ENCODE data around the gene LSM14B. TPM values are rescaled to one million over a fixed set of nuclear protein-coding genes. Genes with fewer than 3 reads are reported as not detected.

The LSM14B gene
- total and polyA plus RNA-seq, 2 experiments from 2014 or later = 7.1 to 43.1 TPM

DNA sequence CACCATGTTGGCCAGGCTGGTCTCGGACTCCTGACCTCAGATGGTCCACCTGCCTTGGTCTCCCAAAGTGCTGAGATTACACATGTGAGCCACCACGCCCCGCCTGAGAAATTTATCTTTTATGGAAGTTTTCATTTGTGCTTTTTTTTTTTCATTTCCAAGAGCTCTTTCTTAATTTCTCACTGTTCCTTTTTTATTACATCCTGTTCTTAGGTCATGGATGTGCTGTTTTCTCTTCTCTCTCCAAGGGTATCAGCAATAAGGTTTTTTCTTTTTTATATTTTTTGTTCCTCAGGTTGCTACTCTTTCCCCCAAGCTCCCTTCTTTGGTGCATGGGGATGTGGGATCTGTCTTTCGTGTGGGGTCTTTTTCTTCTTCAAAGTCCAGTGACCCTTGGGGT, 21.2 kb upstream of the LSM14B start:
- DNase-seq (ENCODE audit: low spot score) = no peak
- Histone ChIP-seq H3K79me2 (no peaks in the 10 kb centered on the region), H3K4me2 (no peak overlapping the region), H3K4me3 (no peak overlapping the region), H3K36me3 (replicated peaks; ENCODE audit: insufficient read depth, low read depth) (no peaks in the 10 kb centered on the region), H3K9me3 (ENCODE audit: low read depth) (no peaks in the 10 kb centered on the region), H3K27me3 (no peaks in the 10 kb centered on the region), H4K20me1 (ENCODE audit: insufficient read depth, poor library complexity, severe bottlenecking) (no peaks in the 10 kb centered on the region), H3K9me2 (replicated peaks; ENCODE audit: insufficient read depth) (no peaks in the 10 kb centered on the region), H3K27ac (no peak overlapping the region), H2AFZ (no peak overlapping the region), H3K4me1 (ENCODE audit: insufficient read depth) (peaks cover 6% of the 10 kb centered on the region)
- 96% methylated on average over 4 of the region's 4 CpGs for WGBS (ENCODE audit: low lambda C conversion rate, missing lambda C conversion rate)
- TF ChIP-seq EZH2phosphoT487 (IDR thresholded peaks at IDR 0.05; ENCODE audit: low read depth, severe bottlenecking, unreplicated experiment) (no peak), EZH2 (IDR thresholded peaks at IDR 0.05; ENCODE audit: borderline replicate concordance) (no peak)
- TF ChIP-seq, protein P1, sequence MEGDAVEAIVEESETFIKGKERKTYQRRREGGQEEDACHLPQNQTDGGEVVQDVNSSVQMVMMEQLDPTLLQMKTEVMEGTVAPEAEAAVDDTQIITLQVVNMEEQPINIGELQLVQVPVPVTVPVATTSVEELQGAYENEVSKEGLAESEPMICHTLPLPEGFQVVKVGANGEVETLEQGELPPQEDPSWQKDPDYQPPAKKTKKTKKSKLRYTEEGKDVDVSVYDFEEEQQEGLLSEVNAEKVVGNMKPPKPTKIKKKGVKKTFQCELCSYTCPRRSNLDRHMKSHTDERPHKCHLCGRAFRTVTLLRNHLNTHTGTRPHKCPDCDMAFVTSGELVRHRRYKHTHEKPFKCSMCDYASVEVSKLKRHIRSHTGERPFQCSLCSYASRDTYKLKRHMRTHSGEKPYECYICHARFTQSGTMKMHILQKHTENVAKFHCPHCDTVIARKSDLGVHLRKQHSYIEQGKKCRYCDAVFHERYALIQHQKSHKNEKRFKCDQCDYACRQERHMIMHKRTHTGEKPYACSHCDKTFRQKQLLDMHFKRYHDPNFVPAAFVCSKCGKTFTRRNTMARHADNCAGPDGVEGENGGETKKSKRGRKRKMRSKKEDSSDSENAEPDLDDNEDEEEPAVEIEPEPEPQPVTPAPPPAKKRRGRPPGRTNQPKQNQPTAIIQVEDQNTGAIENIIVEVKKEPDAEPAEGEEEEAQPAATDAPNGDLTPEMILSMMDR (IDR thresholded peaks at IDR 0.05; ENCODE audit: poor library complexity) = no peak

DNA sequence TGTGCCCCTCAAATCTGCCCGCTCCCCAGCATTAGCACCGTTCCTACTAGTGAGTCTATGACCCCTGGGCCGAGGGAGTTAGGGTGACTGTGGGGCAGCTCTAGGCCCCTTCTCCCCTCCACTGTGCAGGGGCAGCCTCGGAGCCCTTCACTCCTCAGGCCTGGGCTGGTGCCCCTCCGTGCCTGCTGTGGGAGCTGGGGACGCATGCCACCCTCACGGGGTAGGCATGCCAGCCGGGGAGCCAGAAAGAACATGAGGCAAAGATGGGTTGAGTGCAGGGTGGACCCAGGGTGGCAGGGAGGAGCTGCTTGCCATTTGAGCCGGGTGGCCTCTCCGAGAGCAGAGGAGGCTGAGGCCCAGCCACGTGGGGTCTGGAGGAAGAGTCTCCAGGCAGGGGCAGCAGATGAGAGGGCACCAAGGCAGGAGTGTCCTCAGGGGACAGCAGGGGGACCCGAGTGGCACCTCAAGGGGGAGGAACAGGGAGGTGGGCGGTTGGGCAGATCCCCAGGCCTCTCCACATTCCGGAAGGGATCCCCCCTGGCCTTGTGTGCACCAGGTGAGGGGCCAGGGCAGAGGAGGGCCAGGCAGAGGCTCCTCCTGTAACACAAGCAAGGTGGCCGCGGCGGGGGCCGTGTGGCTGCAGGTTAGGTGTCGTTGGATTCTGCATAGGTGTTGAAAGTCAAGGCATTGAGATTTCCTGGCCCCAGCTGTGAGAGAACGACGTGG, 18.6 kb upstream of the LSM14B start:
- 81% methylated on average over 16 of the region's 21 CpGs for WGBS (ENCODE audit: low lambda C conversion rate, missing lambda C conversion rate)
- H3K9me2 ChIP-seq (replicated peaks; ENCODE audit: insufficient read depth) = no peaks in the 10 kb centered on the region
- no peak for DNase-seq (ENCODE audit: low spot score)
- no peaks in the 10 kb centered on the region for H3K9me3 ChIP-seq (ENCODE audit: low read depth)
- no peak overlapping the region for H2AFZ ChIP-seq
- peaks cover 6% of the 10 kb centered on the region for H3K4me1 ChIP-seq (ENCODE audit: insufficient read depth)
- no peaks in the 10 kb centered on the region for H4K20me1 ChIP-seq (ENCODE audit: insufficient read depth, poor library complexity, severe bottlenecking)
- H3K4me3 ChIP-seq = no peak overlapping the region
- H3K4me2 ChIP-seq = no peak overlapping the region
- TF ChIP-seq, protein P1 (IDR thresholded peaks at IDR 0.05; ENCODE audit: poor library complexity) = no peak
- TF ChIP-seq EZH2phosphoT487 (IDR thresholded peaks at IDR 0.05; ENCODE audit: low read depth, severe bottlenecking, unreplicated experiment) (no peak), EZH2 (IDR thresholded peaks at IDR 0.05; ENCODE audit: borderline replicate concordance) (no peak)
- H3K36me3 ChIP-seq (replicated peaks; ENCODE audit: insufficient read depth, low read depth) = no peaks in the 10 kb centered on the region
- H3K27me3 ChIP-seq = no peaks in the 10 kb centered on the region
- no peaks in the 10 kb centered on the region for H3K79me2 ChIP-seq
- H3K27ac ChIP-seq = no peak overlapping the region

- Histone ChIP-seq H3K4me1 (ENCODE audit: insufficient read depth) (peaks cover 6% of the 10 kb centered on the region), H3K27me3 (no peaks in the 10 kb centered on the region), H3K27ac (peak overlapping the region; percentile 53), H2AFZ (no peak overlapping the region), H3K9me2 (replicated peaks; ENCODE audit: insufficient read depth) (no peaks in the 10 kb centered on the region), H3K9me3 (ENCODE audit: low read depth) (peaks cover 2% of the 10 kb centered on the region), H3K36me3 (replicated peaks; ENCODE audit: insufficient read depth, low read depth) (no peaks in the 10 kb centered on the region), H3K4me3 (no peak overlapping the region), H3K79me2 (no peaks in the 10 kb centered on the region), H3K4me2 (no peak overlapping the region), H4K20me1 (ENCODE audit: insufficient read depth, poor library complexity, severe bottlenecking) (no peaks in the 10 kb centered on the region)
- TF ChIP-seq EZH2 (IDR thresholded peaks at IDR 0.05; ENCODE audit: borderline replicate concordance) (no peak), EZH2phosphoT487 (IDR thresholded peaks at IDR 0.05; ENCODE audit: low read depth, severe bottlenecking, unreplicated experiment) (no peak)
- TF ChIP-seq, protein P1 (IDR thresholded peaks at IDR 0.05; ENCODE audit: poor library complexity) = no peak
- WGBS (ENCODE audit: low lambda C conversion rate, missing lambda C conversion rate) = 67% methylated on average over 15 of the region's 15 CpGs
- DNase-seq (ENCODE audit: low spot score) = no peak
Measured at GRCh38 chr20:62104234-62104789, 18.0 kb upstream of the LSM14B start.

Data from hepatocyte (in vitro differentiated cells).